ENCODE results near the gene PCDHB16. TPM values are rescaled to one million over a fixed set of nuclear protein-coding genes. Genes with fewer than 3 reads are reported as not detected.
"Not testable (repeated sequence)": the region's sequence is repeated elsewhere in the genome, so short reads cannot be mapped to it uniquely, and the experiment has no call there.

Gene PCDHB16
- total RNA-seq, 2 donors from 2014 or later, result 0.17 to 0.53 TPM

GRCh38 chr5:141150224-141150992 is 31.8 kb upstream of the PCDHB16 start:
- Histone ChIP-seq H3K27me3 (no peaks in the 10 kb centered on the region), H3K36me3 (no peaks in the 10 kb centered on the region), H3K4me3 (no peak overlapping the region), H3K27ac (no peak overlapping the region), H3K4me1 (no peaks in the 10 kb centered on the region), H3K9ac (ENCODE audit: low read depth in 2 of 2, low read length in 2 of 2) (no peak overlapping the region), H3K9me3 (no peaks in the 10 kb centered on the region)
- DNase-seq, result no peak
- intact Hi-C loops (cut with DNase I), result no loop called here
- TF ChIP-seq, protein P1, sequence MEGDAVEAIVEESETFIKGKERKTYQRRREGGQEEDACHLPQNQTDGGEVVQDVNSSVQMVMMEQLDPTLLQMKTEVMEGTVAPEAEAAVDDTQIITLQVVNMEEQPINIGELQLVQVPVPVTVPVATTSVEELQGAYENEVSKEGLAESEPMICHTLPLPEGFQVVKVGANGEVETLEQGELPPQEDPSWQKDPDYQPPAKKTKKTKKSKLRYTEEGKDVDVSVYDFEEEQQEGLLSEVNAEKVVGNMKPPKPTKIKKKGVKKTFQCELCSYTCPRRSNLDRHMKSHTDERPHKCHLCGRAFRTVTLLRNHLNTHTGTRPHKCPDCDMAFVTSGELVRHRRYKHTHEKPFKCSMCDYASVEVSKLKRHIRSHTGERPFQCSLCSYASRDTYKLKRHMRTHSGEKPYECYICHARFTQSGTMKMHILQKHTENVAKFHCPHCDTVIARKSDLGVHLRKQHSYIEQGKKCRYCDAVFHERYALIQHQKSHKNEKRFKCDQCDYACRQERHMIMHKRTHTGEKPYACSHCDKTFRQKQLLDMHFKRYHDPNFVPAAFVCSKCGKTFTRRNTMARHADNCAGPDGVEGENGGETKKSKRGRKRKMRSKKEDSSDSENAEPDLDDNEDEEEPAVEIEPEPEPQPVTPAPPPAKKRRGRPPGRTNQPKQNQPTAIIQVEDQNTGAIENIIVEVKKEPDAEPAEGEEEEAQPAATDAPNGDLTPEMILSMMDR (IDR thresholded peaks at IDR 0.05), result no peak

- Histone ChIP-seq H3K36me3 (no peaks in the 10 kb centered on the region), H3K4me3 (no peak overlapping the region), H3K9ac (ENCODE audit: low read depth in 2 of 2, low read length in 2 of 2) (no peak overlapping the region), H3K27ac (no peak overlapping the region), H3K4me1 (no peaks in the 10 kb centered on the region), H3K9me3 (no peaks in the 10 kb centered on the region), H3K27me3 (no peaks in the 10 kb centered on the region)
- intact Hi-C loops (cut with DNase I), result no loop called here
- TF ChIP-seq, protein P1 (IDR thresholded peaks at IDR 0.05), result no peak
- DNase-seq, result no peak
Measured at GRCh38 chr5:141150993-141151325, 31.2 kb upstream of the PCDHB16 start.

- H3K9me3 ChIP-seq; H3K4me3 ChIP-seq; intact Hi-C loops (cut with DNase I); H3K9ac ChIP-seq (ENCODE audit: low read depth in 2 of 2, low read length in 2 of 2); H3K27ac ChIP-seq; H3K4me1 ChIP-seq; H3K27me3 ChIP-seq; H3K36me3 ChIP-seq; DNase-seq: not testable (repeated sequence)
Measured at GRCh38 chr5:141151632-141152031, 30.6 kb upstream of the PCDHB16 start.

GRCh38 chr5:141152096-141152495 is 30.1 kb upstream of the PCDHB16 start:
- H3K9me3 ChIP-seq; intact Hi-C loops (cut with DNase I); H3K4me1 ChIP-seq; H3K27me3 ChIP-seq; H3K36me3 ChIP-seq; DNase-seq; H3K4me3 ChIP-seq; H3K27ac ChIP-seq; H3K9ac ChIP-seq (ENCODE audit: low read depth in 2 of 2, low read length in 2 of 2): not testable (repeated sequence)

DNA sequence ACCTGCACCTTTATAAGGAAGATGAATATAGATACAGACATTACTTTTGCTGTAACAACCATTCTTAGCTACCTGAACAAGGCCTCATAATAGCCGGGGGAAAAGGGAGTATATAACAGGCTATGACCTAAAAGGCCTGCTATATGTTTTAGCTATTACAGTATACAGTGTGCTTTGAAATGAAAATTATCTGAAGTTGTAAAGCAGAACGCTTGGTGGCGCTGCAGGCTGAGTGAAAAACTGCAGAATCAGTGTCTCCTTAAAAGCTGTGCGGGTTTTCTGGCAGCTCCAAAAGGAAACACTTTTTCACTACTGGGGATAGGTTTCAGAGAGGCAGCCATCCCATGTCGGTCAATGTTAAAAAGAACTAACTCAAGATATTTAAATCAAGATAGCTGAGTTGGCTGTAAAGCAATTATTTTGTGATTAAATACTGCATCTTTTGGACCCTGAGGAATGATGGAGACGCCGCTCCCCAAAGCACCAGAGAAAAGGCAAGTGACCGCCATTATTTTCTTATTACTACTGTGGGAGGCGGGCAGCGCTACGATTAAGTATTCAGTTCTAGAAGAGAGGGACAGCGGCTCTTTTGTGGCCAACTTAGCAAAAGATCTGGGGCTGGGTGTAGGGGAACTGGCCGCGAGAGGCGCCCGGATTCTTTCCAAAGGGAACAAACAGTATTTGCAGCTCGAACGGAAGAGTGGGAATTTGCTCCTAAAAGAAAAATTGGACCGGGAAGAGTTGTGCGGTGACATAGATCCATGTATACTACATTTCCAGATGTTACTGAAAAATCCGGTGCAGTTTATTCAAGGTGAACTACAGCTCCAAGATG is 26.4 kb upstream of the PCDHB16 start:
- H3K27me3 ChIP-seq, result no peaks in the 10 kb centered on the region
- H3K36me3 ChIP-seq, result no peaks in the 10 kb centered on the region
- no peak overlapping the region for H3K4me3 ChIP-seq
- intact Hi-C loops (cut with DNase I), result no loop called here
- no peaks in the 10 kb centered on the region for H3K9me3 ChIP-seq
- TF ChIP-seq, protein P1 (IDR thresholded peaks at IDR 0.05), result no peak
- H3K9ac ChIP-seq (ENCODE audit: low read depth in 2 of 2, low read length in 2 of 2), result no peak overlapping the region
- no peak overlapping the region for H3K27ac ChIP-seq
- DNase-seq, result no peak
- no peaks in the 10 kb centered on the region for H3K4me1 ChIP-seq

GRCh38 chr5:141157356-141157755 is 24.8 kb upstream of the PCDHB16 start:
- H3K4me1 ChIP-seq; H3K9ac ChIP-seq (ENCODE audit: low read depth in 2 of 2, low read length in 2 of 2); H3K4me3 ChIP-seq; H3K36me3 ChIP-seq; DNase-seq; H3K9me3 ChIP-seq; H3K27ac ChIP-seq; intact Hi-C loops (cut with DNase I); H3K27me3 ChIP-seq: not testable (repeated sequence)

- H3K27me3 ChIP-seq; H3K4me3 ChIP-seq; DNase-seq; intact Hi-C loops (cut with DNase I); H3K9me3 ChIP-seq; H3K27ac ChIP-seq; H3K9ac ChIP-seq (ENCODE audit: low read depth in 2 of 2, low read length in 2 of 2); H3K4me1 ChIP-seq; H3K36me3 ChIP-seq: not testable (repeated sequence)
Measured at GRCh38 chr5:141157901-141158300, 24.3 kb upstream of the PCDHB16 start.

Data from colonic mucosa (tissue), 4 donors.